ENCODE data around the gene SPTAN1. TPM values are rescaled to one million over a fixed set of nuclear protein-coding genes. Genes with fewer than 3 reads are reported as not detected.

Gene SPTAN1
- total RNA-seq, 2 donors from 2014 or later, result 243 to 260 TPM

- no peak overlapping the region for H3K4me3 Mint-ChIP-seq
- H3K27me3 Mint-ChIP-seq, result no peaks in the 10 kb centered on the region
- no peak for DNase-seq (ENCODE audit: low spot score)
- peak overlapping the region in 1 of 2 donors; percentile 12 for H3K27ac Mint-ChIP-seq
- H3K4me1 Mint-ChIP-seq (ENCODE audit: low read depth in 2 of 2), result peaks cover 8 to 10% of the 10 kb centered on the region in 2 donors
- no peaks in the 10 kb centered on the region for H3K9me3 Mint-ChIP-seq
- ATAC-seq, result no peak
- H3K36me3 Mint-ChIP-seq, result peaks cover 31% of the 10 kb centered on the region
These were observed 11.6 kb upstream of the SPTAN1 start for GRCh38 chr9:128540634-128541360.

- Mint-ChIP-seq H3K4me1 (ENCODE audit: low read depth in 2 of 2) (peaks cover 24 to 26% of the 10 kb centered on the region in 2 donors), H3K9me3 (no peaks in the 10 kb centered on the region), H3K36me3 (peaks cover 7% of the 10 kb centered on the region), H3K4me3 (no peak overlapping the region), H3K27ac (no peak overlapping the region), H3K27me3 (no peaks in the 10 kb centered on the region)
- DNase-seq (ENCODE audit: low spot score) (no peak), ATAC-seq (no peak)
These were observed 5.9 kb upstream of the SPTAN1 start for GRCh38 chr9:128546504-128546903.

GRCh38 chr9:128548876-128549275 is 3.5 kb upstream of the SPTAN1 start:
- Mint-ChIP-seq H3K4me3 (peak overlapping the region; percentile 16), H3K9me3 (no peaks in the 10 kb centered on the region), H3K27ac (no peak overlapping the region)

GRCh38 chr9:128550226-128550625 is 2.2 kb upstream of the SPTAN1 start:
- peaks cover 29 to 31% of the 10 kb centered on the region in 2 donors for H3K4me1 Mint-ChIP-seq (ENCODE audit: low read depth in 2 of 2)
- ATAC-seq, result peak; percentile 7 to 54
- H3K27me3 Mint-ChIP-seq, result no peaks in the 10 kb centered on the region
- H3K9me3 Mint-ChIP-seq, result no peaks in the 10 kb centered on the region
- H3K4me3 Mint-ChIP-seq, result peak overlapping the region; percentile 61
- DNase-seq (ENCODE audit: low spot score), result peak; percentile 65
- H3K27ac Mint-ChIP-seq, result peak overlapping the region; percentile 69 to 99
- no peaks in the 10 kb centered on the region for H3K36me3 Mint-ChIP-seq

More at GRCh38 chr9:128548876-128549275, 3.5 kb upstream of the SPTAN1 start:
- Mint-ChIP-seq H3K4me1 (ENCODE audit: low read depth in 2 of 2) (peaks cover 29 to 31% of the 10 kb centered on the region in 2 donors), H3K27me3 (no peaks in the 10 kb centered on the region), H3K36me3 (no peaks in the 10 kb centered on the region)
- DNase-seq (ENCODE audit: low spot score), result no peak
- no peak for ATAC-seq

- Mint-ChIP-seq H3K4me1 (ENCODE audit: low read depth in 2 of 2) (peaks cover 29 to 33% of the 10 kb centered on the region in 2 donors), H3K27me3 (no peaks in the 10 kb centered on the region), H3K27ac (peak overlapping the region; percentile 98 to 99), H3K9me3 (no peaks in the 10 kb centered on the region), H3K4me3 (peak overlapping the region; percentile 61), H3K36me3 (no peaks in the 10 kb centered on the region)
- no peak for DNase-seq (ENCODE audit: low spot score)
- no peak for ATAC-seq
These were observed 1.4 kb upstream of the SPTAN1 start for GRCh38 chr9:128550770-128551656.

GRCh38 chr9:128551657-128552152 is 682 bp upstream of the SPTAN1 start:
- Mint-ChIP-seq H3K4me1 (ENCODE audit: low read depth in 2 of 2) (peaks cover 30 to 40% of the 10 kb centered on the region in 2 donors), H3K27ac (peak overlapping the region; percentile 98 to 99), H3K27me3 (no peaks in the 10 kb centered on the region), H3K4me3 (no peak overlapping the region), H3K36me3 (no peaks in the 10 kb centered on the region), H3K9me3 (no peaks in the 10 kb centered on the region)
- DNase-seq (ENCODE audit: low spot score), result no peak
- ATAC-seq, result no peak

- DNase-seq (ENCODE audit: low spot score) (peak; percentile 82), ATAC-seq (peak; percentile 58 to 68)
- Mint-ChIP-seq H3K9me3 (no peaks in the 10 kb centered on the region), H3K4me1 (ENCODE audit: low read depth in 2 of 2) (peaks cover 37 to 48% of the 10 kb centered on the region in 2 donors), H3K27me3 (no peaks in the 10 kb centered on the region), H3K4me3 (no peak overlapping the region), H3K27ac (no peak overlapping the region), H3K36me3 (no peaks in the 10 kb centered on the region)
These were observed 505 bp downstream of the SPTAN1 start for GRCh38 chr9:128552744-128553440.

- Mint-ChIP-seq H3K27me3 (no peaks in the 10 kb centered on the region), H3K27ac (no peak overlapping the region), H3K9me3 (no peaks in the 10 kb centered on the region), H3K4me3 (no peak overlapping the region), H3K36me3 (no peaks in the 10 kb centered on the region), H3K4me1 (ENCODE audit: low read depth in 2 of 2) (peaks cover 39 to 52% of the 10 kb centered on the region in 2 donors)
- no peak for DNase-seq (ENCODE audit: low spot score)
- no peak for ATAC-seq
These were observed 1.3 kb downstream of the SPTAN1 start for GRCh38 chr9:128553728-128554127.

- Mint-ChIP-seq H3K9me3 (no peaks in the 10 kb centered on the region), H3K4me3 (no peak overlapping the region), H3K27ac (no peak overlapping the region), H3K4me1 (ENCODE audit: low read depth in 2 of 2) (peaks cover 43 to 55% of the 10 kb centered on the region in 2 donors), H3K36me3 (no peaks in the 10 kb centered on the region), H3K27me3 (no peaks in the 10 kb centered on the region)
- no peak for ATAC-seq
- DNase-seq (ENCODE audit: low spot score), result no peak
These were observed 1.9 kb downstream of the SPTAN1 start for GRCh38 chr9:128554155-128554862.

GRCh38 chr9:128555180-128555721 is 2.9 kb downstream of the SPTAN1 start:
- Mint-ChIP-seq H3K9me3 (no peaks in the 10 kb centered on the region), H3K27me3 (no peaks in the 10 kb centered on the region), H3K4me1 (ENCODE audit: low read depth in 2 of 2) (peaks cover 33 to 46% of the 10 kb centered on the region in 2 donors), H3K27ac (no peak overlapping the region), H3K4me3 (no peak overlapping the region), H3K36me3 (no peaks in the 10 kb centered on the region)
- DNase-seq (ENCODE audit: low spot score) (no peak), ATAC-seq (no peak)

- no peak for ATAC-seq
- no peak overlapping the region for H3K4me3 Mint-ChIP-seq
- no peaks in the 10 kb centered on the region for H3K9me3 Mint-ChIP-seq
- H3K27me3 Mint-ChIP-seq, result no peaks in the 10 kb centered on the region
- no peak overlapping the region for H3K27ac Mint-ChIP-seq
- H3K36me3 Mint-ChIP-seq, result no peaks in the 10 kb centered on the region
- no peak for DNase-seq (ENCODE audit: low spot score)
- H3K4me1 Mint-ChIP-seq (ENCODE audit: low read depth in 2 of 2), result peaks cover 29 to 37% of the 10 kb centered on the region in 2 donors
These were observed 3.9 kb downstream of the SPTAN1 start for GRCh38 chr9:128556276-128556675.

GRCh38 chr9:128556926-128557634 is 4.7 kb downstream of the SPTAN1 start:
- peak overlapping the region; percentile 19 for H3K4me3 Mint-ChIP-seq
- H3K36me3 Mint-ChIP-seq, result no peaks in the 10 kb centered on the region
- H3K27me3 Mint-ChIP-seq, result no peaks in the 10 kb centered on the region
- DNase-seq (ENCODE audit: low spot score) (no peak), ATAC-seq (no peak)
- peaks cover 21 to 30% of the 10 kb centered on the region in 2 donors for H3K4me1 Mint-ChIP-seq (ENCODE audit: low read depth in 2 of 2)
- H3K27ac Mint-ChIP-seq, result peak overlapping the region; percentile 29 to 33
- no peaks in the 10 kb centered on the region for H3K9me3 Mint-ChIP-seq

Measured in natural killer cell treated with Interleukin-12 subunit alpha and Interleukin-12 subunit beta and Interleukin-15 and Interleukin-18, amount 100 ng/mL, for 72 hours (primary cell).